Naive B cell (primary cell): ENCODE results near the gene FAM162B. TPM values are rescaled to one million over a fixed set of nuclear protein-coding genes. Genes with fewer than 3 reads are reported as not detected.

ENCODE experiments used
- ATAC-seq, 2 donors: fragments of 150-1000 bp; cut with Tn5 transposase; 2 replicates each; pipeline ENCODE4 v1.10.0; 2021; ENCODE audit warnings: low read depth in 2 of 2, mild to moderate bottlenecking in 2 of 2, moderate library complexity in 2 of 2
- DNase-seq: peaks from one replicate; pipeline ENCODE4 v3.0.0; 2022
- H3K27ac Mint-ChIP-seq, 6 donors: one replicate each; pipeline ENCODE4 v1.8.0; 2020 to 2022; ENCODE audit warnings: mild to moderate bottlenecking in 6 of 6, mixed read lengths in 6 of 6, moderate library complexity in 5 of 6, inconsistent platforms in 2 of 6
- H3K27me3 Mint-ChIP-seq, 3 donors: one replicate each; pipeline ENCODE4 v1.8.0; 2021 to 2022; ENCODE audit warnings: mixed read lengths in 3 of 3, mild to moderate bottlenecking in 1 of 3
- H3K36me3 Mint-ChIP-seq, 2 donors: one replicate each; pipeline ENCODE4 v1.8.0; 2020 to 2022; ENCODE audit warnings: mixed read lengths in 2 of 2, inconsistent platforms in 1 of 2, mild to moderate bottlenecking in 1 of 2
- H3K4me1 Mint-ChIP-seq, 3 donors: one replicate each; pipeline ENCODE4 v1.8.0; 2020 to 2022; ENCODE audit warnings: mixed read lengths in 3 of 3, inconsistent platforms in 1 of 3, mild to moderate bottlenecking in 1 of 3, moderate library complexity in 1 of 3
- H3K4me3 Mint-ChIP-seq, 8 donors: one replicate each; pipeline ENCODE4 v1.8.0; 2020 to 2022; ENCODE audit warnings: mild to moderate bottlenecking in 8 of 8, mixed read lengths in 8 of 8, moderate library complexity in 8 of 8, inconsistent platforms in 2 of 8
- H3K9me3 Mint-ChIP-seq, 7 donors: one replicate each; pipeline ENCODE4 v1.8.0; 2020 to 2022; ENCODE audit warnings: mixed read lengths in 7 of 7, mild to moderate bottlenecking in 5 of 7, inconsistent platforms in 2 of 7, moderate library complexity in 1 of 7
- polyA plus RNA-seq, 6 donors: library from polyadenylated mRNA; unstranded; fragments of 300-500 nt; fragmentation: Illumina TruSeq; gene quantifications; one replicate each; pipeline ENCODE4 v1.2.3, GENCODE V29; 2021; ENCODE audit warnings: low read depth in 6 of 6

FAM162B gene
- polyA plus RNA-seq = not detected

GRCh38 chr6:116764961-116765841, at the start of gene FAM162B:
Gene FAM162B, minus strand, starts transcription at chr6:116765719. Its CDS starts 143 bp downstream, at chr6:116765576.
- Mint-ChIP-seq H3K4me3 (peak within 1 kb of the TSS; percentile 56 to 92 (median 79)), H3K36me3 (peaks cover 0 to 12% of the 10 kb centered on the region in 2 donors), H3K9me3 (peaks cover 0 to 1% (median 0%) of the 10 kb centered on the region in 7 donors), H3K27ac (peak within 1 kb of the TSS in 2 of 6 donors; percentile 81 to 85), H3K4me1 (peaks cover 7 to 16% (median 10%) of the 10 kb centered on the region in 3 donors), H3K27me3 (peaks cover 39 to 54% (median 41%) of the 10 kb centered on the region in 3 donors)
- peak; percentile 14 to 21 for ATAC-seq
- no peak for DNase-seq

DNA sequence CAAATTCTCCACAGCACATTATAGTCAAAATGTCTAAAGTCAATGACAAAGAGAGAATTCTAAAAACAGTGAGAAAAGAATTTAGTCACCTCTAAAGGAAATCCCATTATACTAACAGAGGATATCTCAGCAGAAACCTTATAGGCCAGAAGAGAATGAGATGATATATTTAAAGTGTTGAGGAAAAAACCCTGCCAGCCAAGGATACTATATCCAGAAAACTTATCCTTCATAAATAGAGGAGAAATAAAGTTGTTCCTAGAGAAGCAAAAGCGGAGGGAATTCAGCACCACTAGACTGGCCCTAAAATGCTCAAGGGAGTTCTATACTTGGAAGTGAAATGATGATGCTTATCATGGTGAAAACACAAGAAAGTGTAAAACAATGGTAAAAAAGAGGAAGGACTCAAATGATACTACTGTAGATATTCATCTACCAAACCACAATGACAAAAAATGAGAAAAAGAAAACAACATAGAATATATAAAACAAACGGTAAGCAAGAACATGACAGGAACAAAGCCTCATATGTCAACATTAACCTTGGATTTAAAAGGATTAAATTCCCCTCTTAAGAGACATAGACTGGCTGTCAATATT, 46.6 kb upstream of the FAM162B start:
- Mint-ChIP-seq H3K4me3 (no peak overlapping the region), H3K4me1 (no peaks in the 10 kb centered on the region), H3K27me3 (peaks cover 0 to 12% (median 0%) of the 10 kb centered on the region in 3 donors), H3K36me3 (peaks cover 0 to 16% of the 10 kb centered on the region in 2 donors), H3K27ac (no peak overlapping the region), H3K9me3 (peaks cover 7 to 41% (median 21%) of the 10 kb centered on the region in 7 donors)
- ATAC-seq (no peak), DNase-seq (no peak)

- Mint-ChIP-seq H3K27ac (no peak overlapping the region), H3K9me3 (peaks cover 0 to 4% (median 0%) of the 10 kb centered on the region in 7 donors), H3K36me3 (no peaks in the 10 kb centered on the region), H3K4me1 (no peaks in the 10 kb centered on the region), H3K27me3 (peaks cover 19 to 39% (median 34%) of the 10 kb centered on the region in 3 donors), H3K4me3 (no peak overlapping the region)
- no peak for DNase-seq
- ATAC-seq = no peak
Observed at GRCh38 chr6:116801971-116802370, 36.5 kb upstream of the FAM162B start.

- no peak overlapping the region for H3K4me3 Mint-ChIP-seq
- H3K36me3 Mint-ChIP-seq = no peaks in the 10 kb centered on the region
- peaks cover 19 to 28% (median 26%) of the 10 kb centered on the region in 3 donors for H3K27me3 Mint-ChIP-seq
- ATAC-seq (no peak), DNase-seq (no peak)
- H3K27ac Mint-ChIP-seq = no peak overlapping the region
- H3K9me3 Mint-ChIP-seq = peaks cover 0 to 4% (median 0%) of the 10 kb centered on the region in 7 donors
- no peaks in the 10 kb centered on the region for H3K4me1 Mint-ChIP-seq
Observed at GRCh38 chr6:116799945-116800344, 34.4 kb upstream of the FAM162B start.

- Mint-ChIP-seq H3K27me3 (peaks cover 13 to 19% (median 15%) of the 10 kb centered on the region in 3 donors), H3K4me1 (no peaks in the 10 kb centered on the region), H3K27ac (no peak overlapping the region), H3K9me3 (peaks cover 0 to 4% (median 0%) of the 10 kb centered on the region in 7 donors), H3K4me3 (no peak overlapping the region), H3K36me3 (no peaks in the 10 kb centered on the region)
- DNase-seq = no peak
- no peak for ATAC-seq
Observed at GRCh38 chr6:116797585-116797984, 32.1 kb upstream of the FAM162B start.

DNA sequence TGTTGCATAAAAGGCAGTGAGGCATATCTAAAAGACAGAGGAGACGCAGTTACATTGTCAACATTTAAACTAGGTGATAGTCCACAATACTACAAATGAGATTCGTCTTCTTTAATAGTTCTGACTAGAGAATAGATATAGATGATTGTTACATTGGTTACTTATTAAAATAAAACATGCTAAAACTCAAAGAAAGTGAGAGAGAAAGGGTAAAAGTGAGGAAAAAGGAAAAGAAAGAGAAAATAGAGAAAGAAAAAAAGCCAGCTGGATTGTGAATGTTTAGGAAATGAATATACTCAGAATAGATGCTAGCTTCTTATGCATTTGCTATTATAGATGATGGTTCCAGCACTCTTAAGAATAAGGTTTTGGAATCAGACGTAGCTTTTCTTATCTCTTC, 27.7 kb upstream of the FAM162B start:
- DNase-seq (no peak), ATAC-seq (no peak)
- Mint-ChIP-seq H3K9me3 (peaks cover 0 to 3% (median 0%) of the 10 kb centered on the region in 7 donors), H3K4me3 (no peak overlapping the region), H3K27me3 (peaks cover 7 to 10% (median 9%) of the 10 kb centered on the region in 3 donors), H3K27ac (no peak overlapping the region), H3K36me3 (no peaks in the 10 kb centered on the region), H3K4me1 (no peaks in the 10 kb centered on the region)

GRCh38 chr6:116783852-116784251, 18.3 kb upstream of the FAM162B start:
- Mint-ChIP-seq H3K4me1 (no peaks in the 10 kb centered on the region), H3K9me3 (no peaks in the 10 kb centered on the region), H3K27me3 (peaks cover 9 to 29% (median 21%) of the 10 kb centered on the region in 3 donors), H3K4me3 (no peak overlapping the region), H3K36me3 (no peaks in the 10 kb centered on the region), H3K27ac (no peak overlapping the region)
- ATAC-seq (no peak), DNase-seq (no peak)

DNA sequence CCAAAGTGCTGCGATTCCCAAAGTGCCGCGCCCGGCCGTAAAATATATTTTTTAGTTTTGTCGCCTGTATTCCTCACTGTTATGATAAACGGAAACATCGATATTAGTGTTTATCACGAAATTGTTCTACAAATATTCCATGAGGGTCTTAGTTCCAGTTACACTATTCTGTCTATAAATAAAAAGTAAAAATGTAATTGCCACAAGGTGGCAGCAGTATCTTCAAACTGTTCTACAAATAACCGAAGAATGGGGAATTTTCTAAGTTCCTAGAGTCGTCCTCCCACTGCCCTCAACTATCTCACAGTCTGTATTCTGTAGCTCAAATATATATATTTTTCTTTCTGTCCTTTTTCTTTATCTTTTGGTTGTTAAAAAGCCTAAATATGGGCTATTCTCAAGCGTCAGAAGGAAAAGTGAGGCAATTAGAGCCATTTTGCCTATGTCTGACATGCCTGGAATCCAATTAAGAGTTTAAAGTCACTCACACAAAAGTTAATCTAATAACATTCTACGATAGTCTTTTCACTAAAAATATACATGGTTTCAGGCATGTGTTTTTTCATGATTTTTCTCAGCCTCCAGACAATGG, 14.2 kb upstream of the FAM162B start:
- no peak overlapping the region for H3K4me3 Mint-ChIP-seq
- H3K27ac Mint-ChIP-seq = no peak overlapping the region
- H3K4me1 Mint-ChIP-seq = no peaks in the 10 kb centered on the region
- DNase-seq = no peak
- H3K36me3 Mint-ChIP-seq = no peaks in the 10 kb centered on the region
- H3K27me3 Mint-ChIP-seq = peaks cover 8 to 15% (median 11%) of the 10 kb centered on the region in 3 donors
- H3K9me3 Mint-ChIP-seq = peaks cover 0 to 6% (median 0%) of the 10 kb centered on the region in 7 donors
- ATAC-seq = no peak

- no peaks in the 10 kb centered on the region for H3K4me1 Mint-ChIP-seq
- peaks cover 16 to 22% (median 17%) of the 10 kb centered on the region in 3 donors for H3K27me3 Mint-ChIP-seq
- H3K4me3 Mint-ChIP-seq = no peak overlapping the region
- no peak for DNase-seq
- H3K9me3 Mint-ChIP-seq = peaks cover 0 to 6% (median 0%) of the 10 kb centered on the region in 7 donors
- no peaks in the 10 kb centered on the region for H3K36me3 Mint-ChIP-seq
- no peak overlapping the region for H3K27ac Mint-ChIP-seq
- no peak for ATAC-seq
Observed at GRCh38 chr6:116773886-116774285, 8.4 kb upstream of the FAM162B start.

- no peak for ATAC-seq
- no peak overlapping the region for H3K4me3 Mint-ChIP-seq
Observed at GRCh38 chr6:116772450-116772849, 6.9 kb upstream of the FAM162B start.

GRCh38 chr6:116767715-116768114, 2.2 kb upstream of the FAM162B start:
- H3K27ac Mint-ChIP-seq = no peak overlapping the region
- peaks cover 0 to 1% (median 0%) of the 10 kb centered on the region in 7 donors for H3K9me3 Mint-ChIP-seq
- peaks cover 34 to 55% (median 42%) of the 10 kb centered on the region in 3 donors for H3K27me3 Mint-ChIP-seq
- H3K36me3 Mint-ChIP-seq = peaks cover 0 to 12% of the 10 kb centered on the region in 2 donors
- ATAC-seq = no peak
- H3K4me3 Mint-ChIP-seq = no peak overlapping the region
- peaks cover 7 to 16% (median 10%) of the 10 kb centered on the region in 3 donors for H3K4me1 Mint-ChIP-seq
- no peak for DNase-seq

More at GRCh38 chr6:116772450-116772849, 6.9 kb upstream of the FAM162B start:
- H3K9me3 Mint-ChIP-seq = peaks cover 0 to 6% (median 0%) of the 10 kb centered on the region in 7 donors
- H3K4me1 Mint-ChIP-seq = no peaks in the 10 kb centered on the region
- H3K27ac Mint-ChIP-seq = no peak overlapping the region
- DNase-seq = no peak
- H3K36me3 Mint-ChIP-seq = no peaks in the 10 kb centered on the region
- H3K27me3 Mint-ChIP-seq = peaks cover 16 to 27% (median 17%) of the 10 kb centered on the region in 3 donors

GRCh38 chr6:116766506-116767176, 1.1 kb upstream of the FAM162B start:
- H3K27me3 Mint-ChIP-seq = peaks cover 36 to 51% (median 37%) of the 10 kb centered on the region in 3 donors
- H3K4me1 Mint-ChIP-seq = peaks cover 7 to 16% (median 10%) of the 10 kb centered on the region in 3 donors
- H3K27ac Mint-ChIP-seq = no peak overlapping the region
- H3K9me3 Mint-ChIP-seq = peaks cover 0 to 1% (median 0%) of the 10 kb centered on the region in 7 donors
- DNase-seq (no peak), ATAC-seq (no peak)
- H3K4me3 Mint-ChIP-seq = peak overlapping the region in 5 of 8 donors; percentile 53 to 92 (median 80)
- H3K36me3 Mint-ChIP-seq = peaks cover 0 to 12% of the 10 kb centered on the region in 2 donors

- Mint-ChIP-seq H3K4me3 (peak overlapping the region in 7 of 8 donors; percentile 18 to 80 (median 54)), H3K36me3 (peaks cover 0 to 12% of the 10 kb centered on the region in 2 donors), H3K27ac (no peak overlapping the region), H3K27me3 (peaks cover 41 to 55% (median 42%) of the 10 kb centered on the region in 3 donors), H3K4me1 (peaks cover 7 to 16% (median 10%) of the 10 kb centered on the region in 3 donors), H3K9me3 (peaks cover 0 to 1% (median 0%) of the 10 kb centered on the region in 7 donors)
- no peak for ATAC-seq
- DNase-seq = no peak
Observed at GRCh38 chr6:116764629-116764960, 924 bp downstream of the FAM162B start.
